HG03280 (cell line): Measurements from ENCODE around the gene CEP128.

ENCODE experiments used
- ATAC-seq: cut with Tn5 transposase; IDR thresholded peaks from one replicate; pipeline ENCODE4 v1.9.1; 2021; ENCODE audit warnings: mild to moderate bottlenecking, moderate library complexity; ENCODE audit not compliant: unreplicated experiment

Gene CEP128

GRCh38 chr14:80906336-80906735, 35.2 kb downstream of the CEP128 start:
- no peak for ATAC-seq

GRCh38 chr14:80902608-80903007, 38.9 kb downstream of the CEP128 start:
- ATAC-seq, result no peak

GRCh38 chr14:80901822-80902221, 39.7 kb downstream of the CEP128 start:
- no peak for ATAC-seq

- ATAC-seq, result no peak
These were observed 40.3 kb downstream of the CEP128 start for GRCh38 chr14:80901260-80901659.

- no peak for ATAC-seq
These were observed 68.9 kb downstream of the CEP128 start for GRCh38 chr14:80872645-80873044.

GRCh38 chr14:80868260-80868659, 73.3 kb downstream of the CEP128 start:
- no peak for ATAC-seq

GRCh38 chr14:80867798-80868197, 73.7 kb downstream of the CEP128 start:
- no peak for ATAC-seq

GRCh38 chr14:80867091-80867490, 74.4 kb downstream of the CEP128 start:
- no peak for ATAC-seq

GRCh38 chr14:80865565-80865964, 76.0 kb downstream of the CEP128 start:
- no peak for ATAC-seq

- no peak for ATAC-seq
These were observed 78.6 kb downstream of the CEP128 start for GRCh38 chr14:80862983-80863382.

- no peak for ATAC-seq
These were observed 79.0 kb downstream of the CEP128 start for GRCh38 chr14:80862541-80862940.

GRCh38 chr14:80850197-80850814, 91.2 kb downstream of the CEP128 start:
- ATAC-seq, result no peak

- ATAC-seq, result no peak
These were observed 94.5 kb downstream of the CEP128 start for GRCh38 chr14:80847070-80847469.

GRCh38 chr14:80845856-80846255, 95.7 kb downstream of the CEP128 start:
- no peak for ATAC-seq

- ATAC-seq, result no peak
These were observed 96.7 kb downstream of the CEP128 start for GRCh38 chr14:80844872-80845271.

- no peak for ATAC-seq
These were observed 101.8 kb downstream of the CEP128 start for GRCh38 chr14:80839743-80840142.

- ATAC-seq, result no peak
These were observed 131.9 kb downstream of the CEP128 start for GRCh38 chr14:80809663-80810062.

- no peak for ATAC-seq
These were observed 136.4 kb downstream of the CEP128 start for GRCh38 chr14:80805136-80805535.

GRCh38 chr14:80798878-80799277, 142.7 kb downstream of the CEP128 start:
- no peak for ATAC-seq

GRCh38 chr14:80798211-80798610, 143.3 kb downstream of the CEP128 start:
- no peak for ATAC-seq

- no peak for ATAC-seq
These were observed 148.8 kb downstream of the CEP128 start for GRCh38 chr14:80792771-80793170.

- ATAC-seq, result no peak
These were observed 153.7 kb downstream of the CEP128 start for GRCh38 chr14:80787876-80788275.

- no peak for ATAC-seq
These were observed 156.7 kb downstream of the CEP128 start for GRCh38 chr14:80784820-80785219.
